Fibroblast of peridontal ligament (primary cell): ENCODE results near the gene GARIN1A.
A peak's percentile ranks its signal among the peaks of the same experiment; 100 is the strongest.
"Not testable (repeated sequence)": the region's sequence is repeated elsewhere in the genome, so short reads cannot be mapped to it uniquely, and the experiment has no call there.

Experiments
- DNase-seq: peaks from one replicate; pipeline ENCODE4 v3.0.0-alpha.2; 2010; ENCODE audit errors: extremely low read depth

GARIN1A gene

GRCh38 chr7:128671992-128672391 lies at the start of gene GARIN1A:
Gene GARIN1A (plus strand): TSS chr7:128672292. CDS start chr7:128672398, 106 bp downstream.
- DNase-seq = no peak

GRCh38 chr7:128627124-128627523 lies 45.0 kb upstream of the GARIN1A start:
- DNase-seq = peak; percentile 48

GRCh38 chr7:128633915-128634314 lies 38.2 kb upstream of the GARIN1A start:
- not testable (repeated sequence) for DNase-seq

- DNase-seq = not testable (repeated sequence)
These were observed 26.9 kb upstream of the GARIN1A start for GRCh38 chr7:128645206-128645605.

GRCh38 chr7:128645844-128646243 lies 26.2 kb upstream of the GARIN1A start:
- DNase-seq = not testable (repeated sequence)

GRCh38 chr7:128646877-128647276 lies 25.2 kb upstream of the GARIN1A start:
- DNase-seq = not testable (repeated sequence)

GRCh38 chr7:128651096-128651495 lies 21.0 kb upstream of the GARIN1A start:
- not testable (repeated sequence) for DNase-seq

- not testable (repeated sequence) for DNase-seq
These were observed 19.5 kb upstream of the GARIN1A start for GRCh38 chr7:128652606-128653005.

- not testable (repeated sequence) for DNase-seq
These were observed 18.9 kb upstream of the GARIN1A start for GRCh38 chr7:128653197-128653596.

- DNase-seq = not testable (repeated sequence)
These were observed 18.0 kb upstream of the GARIN1A start for GRCh38 chr7:128654080-128654479.

- not testable (repeated sequence) for DNase-seq
These were observed 17.6 kb upstream of the GARIN1A start for GRCh38 chr7:128654501-128654900.

- not testable (repeated sequence) for DNase-seq
These were observed 13.7 kb upstream of the GARIN1A start for GRCh38 chr7:128658428-128658827.

- DNase-seq = no peak
These were observed 11.5 kb upstream of the GARIN1A start for GRCh38 chr7:128660596-128660995.

- DNase-seq = no peak
These were observed 10.6 kb upstream of the GARIN1A start for GRCh38 chr7:128661446-128661845.

- DNase-seq = no peak
These were observed 10.0 kb upstream of the GARIN1A start for GRCh38 chr7:128662091-128662490.

- not testable (repeated sequence) for DNase-seq
These were observed 8.9 kb upstream of the GARIN1A start for GRCh38 chr7:128663223-128663622.

GRCh38 chr7:128665057-128665456 lies 7.0 kb upstream of the GARIN1A start:
- no peak for DNase-seq

GRCh38 chr7:128666200-128666599 lies 5.9 kb upstream of the GARIN1A start:
- DNase-seq = peak; percentile 56

GRCh38 chr7:128672927-128673517 lies 930 bp downstream of the GARIN1A start:
- DNase-seq = peak; percentile 14

- no peak for DNase-seq
These were observed 1.5 kb downstream of the GARIN1A start for GRCh38 chr7:128673571-128673970.

- DNase-seq = no peak
These were observed 4.6 kb downstream of the GARIN1A start for GRCh38 chr7:128676665-128677064.

- no peak for DNase-seq
These were observed 7.8 kb downstream of the GARIN1A start for GRCh38 chr7:128679920-128680319.

- DNase-seq = no peak
These were observed 9.9 kb downstream of the GARIN1A start for GRCh38 chr7:128681794-128682537.
